SK-N-SH (cell line): Measurements from ENCODE around the gene FGFRL1.

Experiments
- EZH2phosphoT487 ChIP-seq: fragments of 200-600 bp; sonication (generic); IDR thresholded peaks from 2 replicates; pipeline ENCODE4 v1.6.1; 2017; ENCODE audit warnings: low read depth, mixed run types, mild to moderate bottlenecking, antibody characterized with exemption, moderate library complexity, borderline replicate concordance
- FOXJ3 ChIP-seq: sonication (generic); formaldehyde crosslinking; IDR thresholded peaks from 2 replicates; pipeline ENCODE4 v1.5.1; 2020; ENCODE audit warnings: mild to moderate bottlenecking, missing genetic modification reagents
- FOXM1 ChIP-seq: IDR thresholded peaks from 2 replicates; pipeline ENCODE4 v1.4.0; 2012; ENCODE audit warnings: low read depth, mild to moderate bottlenecking
- NFIC ChIP-seq: IDR thresholded peaks from 2 replicates; pipeline ENCODE4 v1.4.0; 2012; ENCODE audit warnings: borderline replicate concordance
- RCOR1 ChIP-seq: fragments of 150-350 bp; IDR thresholded peaks from 2 replicates; pipeline ENCODE4 v1.6.1; 2017; ENCODE audit warnings: antibody characterized with exemption, low read length
- TF ChIP-seq, protein P1 (sequence below): fragments of 200-600 bp; sonication (generic); IDR thresholded peaks from 2 replicates; pipeline ENCODE4 v1.6.1; 2017; ENCODE audit warnings: antibody characterized with exemption, mild to moderate bottlenecking, moderate library complexity
- TF ChIP-seq, protein P2 (sequence below): fragments of 150-350 bp; IDR thresholded peaks from 2 replicates; pipeline ENCODE4 v1.6.1; 2016; ENCODE audit warnings: mild to moderate bottlenecking, low read depth, low read length
- TF ChIP-seq, protein P3 (sequence below): IDR thresholded peaks from 2 replicates; pipeline ENCODE4 v1.4.0; 2012; ENCODE audit warnings: low read depth

DNA sequence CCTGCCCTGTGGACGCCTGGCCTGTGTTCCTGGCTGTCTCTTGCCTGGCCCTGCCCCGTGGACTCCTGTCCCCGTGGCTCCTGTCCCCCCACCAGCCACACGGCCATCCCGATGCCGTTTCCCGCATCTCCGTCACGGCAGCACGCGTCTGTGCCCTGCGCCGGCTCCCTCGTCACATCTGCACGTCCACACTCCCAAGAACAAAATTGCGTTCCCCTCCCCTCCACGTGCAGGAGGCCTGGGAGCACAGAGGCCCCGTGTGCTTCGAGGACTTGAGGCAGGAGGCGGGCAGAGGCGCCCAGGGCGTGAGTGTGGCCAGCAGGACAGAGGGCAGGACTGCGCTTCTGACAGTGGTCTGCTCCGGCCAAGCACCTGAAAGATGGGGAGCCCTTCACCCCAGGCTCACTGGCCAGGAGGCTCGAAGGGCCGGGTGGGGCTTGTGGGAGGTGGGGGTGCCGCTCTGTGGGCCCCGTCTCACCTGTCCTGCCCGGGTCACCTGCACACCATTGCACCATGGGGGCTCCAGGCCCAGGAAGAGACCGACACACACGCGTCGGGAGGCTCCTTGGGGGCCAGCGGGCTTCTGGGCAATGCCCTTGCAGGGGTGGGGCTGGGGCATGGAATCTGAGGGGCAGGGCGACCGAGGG is 17.3 kb downstream of the FGFRL1 start:
- TF ChIP-seq, protein P1, sequence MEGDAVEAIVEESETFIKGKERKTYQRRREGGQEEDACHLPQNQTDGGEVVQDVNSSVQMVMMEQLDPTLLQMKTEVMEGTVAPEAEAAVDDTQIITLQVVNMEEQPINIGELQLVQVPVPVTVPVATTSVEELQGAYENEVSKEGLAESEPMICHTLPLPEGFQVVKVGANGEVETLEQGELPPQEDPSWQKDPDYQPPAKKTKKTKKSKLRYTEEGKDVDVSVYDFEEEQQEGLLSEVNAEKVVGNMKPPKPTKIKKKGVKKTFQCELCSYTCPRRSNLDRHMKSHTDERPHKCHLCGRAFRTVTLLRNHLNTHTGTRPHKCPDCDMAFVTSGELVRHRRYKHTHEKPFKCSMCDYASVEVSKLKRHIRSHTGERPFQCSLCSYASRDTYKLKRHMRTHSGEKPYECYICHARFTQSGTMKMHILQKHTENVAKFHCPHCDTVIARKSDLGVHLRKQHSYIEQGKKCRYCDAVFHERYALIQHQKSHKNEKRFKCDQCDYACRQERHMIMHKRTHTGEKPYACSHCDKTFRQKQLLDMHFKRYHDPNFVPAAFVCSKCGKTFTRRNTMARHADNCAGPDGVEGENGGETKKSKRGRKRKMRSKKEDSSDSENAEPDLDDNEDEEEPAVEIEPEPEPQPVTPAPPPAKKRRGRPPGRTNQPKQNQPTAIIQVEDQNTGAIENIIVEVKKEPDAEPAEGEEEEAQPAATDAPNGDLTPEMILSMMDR: no peak
- no peak for TF ChIP-seq RCOR1
- no peak for TF ChIP-seq NFIC
- TF ChIP-seq, protein P2, sequence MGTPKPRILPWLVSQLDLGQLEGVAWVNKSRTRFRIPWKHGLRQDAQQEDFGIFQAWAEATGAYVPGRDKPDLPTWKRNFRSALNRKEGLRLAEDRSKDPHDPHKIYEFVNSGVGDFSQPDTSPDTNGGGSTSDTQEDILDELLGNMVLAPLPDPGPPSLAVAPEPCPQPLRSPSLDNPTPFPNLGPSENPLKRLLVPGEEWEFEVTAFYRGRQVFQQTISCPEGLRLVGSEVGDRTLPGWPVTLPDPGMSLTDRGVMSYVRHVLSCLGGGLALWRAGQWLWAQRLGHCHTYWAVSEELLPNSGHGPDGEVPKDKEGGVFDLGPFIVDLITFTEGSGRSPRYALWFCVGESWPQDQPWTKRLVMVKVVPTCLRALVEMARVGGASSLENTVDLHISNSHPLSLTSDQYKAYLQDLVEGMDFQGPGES: no peak
- no peak for TF ChIP-seq FOXM1
- no peak for TF ChIP-seq EZH2phosphoT487
- no peak for TF ChIP-seq FOXJ3 (CRISPR knock-in tag)
- TF ChIP-seq, protein P3, sequence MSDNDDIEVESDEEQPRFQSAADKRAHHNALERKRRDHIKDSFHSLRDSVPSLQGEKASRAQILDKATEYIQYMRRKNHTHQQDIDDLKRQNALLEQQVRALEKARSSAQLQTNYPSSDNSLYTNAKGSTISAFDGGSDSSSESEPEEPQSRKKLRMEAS: no peak
